22Rv1 (cell line): ENCODE results near the gene IPCEF1.

ENCODE experiments used
- H3K27ac ChIP-seq: fragments of 450-650 bp; 2 replicates; pipeline ENCODE4 v1.5.1; 2017
- CTCF ChIP-seq: fragments of 450-650 bp; IDR thresholded peaks from 2 replicates; pipeline ENCODE4 v1.5.1; 2017; ENCODE audit warnings: mild to moderate bottlenecking
- ZFX ChIP-seq: fragments of 450-650 bp; IDR thresholded peaks from 2 replicates; pipeline ENCODE4 v1.6.1; 2017; ENCODE audit warnings: antibody characterized with exemption, borderline replicate concordance

IPCEF1 gene

GRCh38 chr6:154161689-154162088, 194.9 kb downstream of the IPCEF1 start:
- TF ChIP-seq ZFX (no peak), CTCF (no peak)
- H3K27ac ChIP-seq: no peak overlapping the region

- TF ChIP-seq CTCF (no peak), ZFX (no peak)
- H3K27ac ChIP-seq: no peak overlapping the region
Measured at GRCh38 chr6:154159126-154159525, 197.5 kb downstream of the IPCEF1 start.

- TF ChIP-seq ZFX: no peak
- no peak for TF ChIP-seq CTCF
- H3K27ac ChIP-seq: no peak overlapping the region
Measured at GRCh38 chr6:154157706-154158105, 198.9 kb downstream of the IPCEF1 start.

- TF ChIP-seq CTCF (no peak), ZFX (no peak)
- H3K27ac ChIP-seq: no peak overlapping the region
Measured at GRCh38 chr6:154157082-154157481, 199.5 kb downstream of the IPCEF1 start.

GRCh38 chr6:154156135-154156896, 200.3 kb downstream of the IPCEF1 start:
- TF ChIP-seq CTCF: peak; percentile 60
- no peak for TF ChIP-seq ZFX
- no peak overlapping the region for H3K27ac ChIP-seq

- TF ChIP-seq ZFX (no peak), CTCF (peak; percentile 81)
Measured at GRCh38 chr6:154154389-154154967, 202.1 kb downstream of the IPCEF1 start.

GRCh38 chr6:154143753-154144152, 212.8 kb downstream of the IPCEF1 start:
- TF ChIP-seq CTCF: no peak
- TF ChIP-seq ZFX: no peak

More at GRCh38 chr6:154154389-154154967, 202.1 kb downstream of the IPCEF1 start:
- no peak overlapping the region for H3K27ac ChIP-seq

More at GRCh38 chr6:154143753-154144152, 212.8 kb downstream of the IPCEF1 start:
- no peak overlapping the region for H3K27ac ChIP-seq
